CD8-positive, alpha-beta memory T cell (primary cell): ENCODE results near the gene ITGB3. TPM values are rescaled to one million over a fixed set of nuclear protein-coding genes. Genes with fewer than 3 reads are reported as not detected.

Source experiments
- CTCF ChIA-PET: fragments of 350-600 bp; sonication (Branson Sonifier 250); formaldehyde crosslinking; loops from one replicate; lab custom pipeline; 2021; ENCODE audit warnings: antibody characterized with exemption; lab: Charles Lee
- POLR2A ChIA-PET: fragments of 350-600 bp; sonication (Branson Sonifier 250); formaldehyde crosslinking; loops from one replicate; lab custom pipeline; 2021; ENCODE audit warnings: antibody characterized with exemption; lab: Charles Lee
- DNase-seq, 5 donors: peaks; one replicate each; pipeline versions ENCODE4 v3.0.0 to v3.0.0-alpha.2; 2020 to 2022; ENCODE audit warnings: mixed read lengths in 1 of 5
- H3K27ac ChIP-seq: one replicate; pipeline ENCODE4 v1.7.0; 2013; ENCODE audit warnings: low read depth, mild to moderate bottlenecking, low read length, moderate library complexity
- H3K27me3 ChIP-seq: 2 replicates; pipeline ENCODE4 v1.7.0; 2013; ENCODE audit warnings: low read length, mild to moderate bottlenecking; ENCODE audit not compliant: insufficient read depth, poor library complexity, severe bottlenecking
- H3K36me3 ChIP-seq: 2 replicates; pipeline ENCODE4 v1.7.0; 2013; ENCODE audit warnings: mild to moderate bottlenecking, low read length, moderate library complexity; ENCODE audit not compliant: insufficient read depth
- H3K4me1 ChIP-seq: 2 replicates; pipeline ENCODE4 v1.7.0; 2013; ENCODE audit warnings: mild to moderate bottlenecking, low read length, moderate library complexity; ENCODE audit not compliant: insufficient read depth
- H3K4me3 ChIP-seq: 2 replicates; pipeline ENCODE4 v1.7.0; 2013; ENCODE audit warnings: mild to moderate bottlenecking, low read length
- H3K9me3 ChIP-seq: 2 replicates; pipeline ENCODE4 v1.7.0; 2013; ENCODE audit warnings: mild to moderate bottlenecking, low read length
- H3K27ac Mint-ChIP-seq, 8 donors: one replicate each; pipeline ENCODE4 v1.8.0; 2020 to 2021; ENCODE audit warnings: mixed read lengths in 8 of 8, mild to moderate bottlenecking in 6 of 8, inconsistent platforms in 3 of 8, moderate library complexity in 3 of 8
- H3K27me3 Mint-ChIP-seq, 2 donors: one replicate each; pipeline ENCODE4 v1.8.0; 2020 to 2021; ENCODE audit warnings: mixed read lengths in 2 of 2, mild to moderate bottlenecking in 1 of 2, moderate library complexity in 1 of 2
- H3K36me3 Mint-ChIP-seq, 3 donors: one replicate each; pipeline ENCODE4 v1.8.0; 2020 to 2021; ENCODE audit warnings: mixed read lengths in 3 of 3, inconsistent platforms in 1 of 3, mild to moderate bottlenecking in 1 of 3
- H3K4me1 Mint-ChIP-seq, 3 donors: one replicate each; pipeline ENCODE4 v1.8.0; 2020 to 2021; ENCODE audit warnings: mixed read lengths in 3 of 3, inconsistent platforms in 1 of 3, mild to moderate bottlenecking in 1 of 3
- H3K4me3 Mint-ChIP-seq, 7 donors: one replicate each; pipeline ENCODE4 v1.8.0; 2020 to 2021; ENCODE audit warnings: mixed read lengths in 7 of 7, mild to moderate bottlenecking in 6 of 7, moderate library complexity in 4 of 7, inconsistent platforms in 2 of 7
- H3K9me3 Mint-ChIP-seq, 5 donors: one replicate each; pipeline ENCODE4 v1.8.0; 2020 to 2022; ENCODE audit warnings: mixed read lengths in 5 of 5, mild to moderate bottlenecking in 3 of 5, moderate library complexity in 2 of 5, inconsistent platforms in 1 of 5
- polyA plus RNA-seq: library from polyadenylated mRNA; unstranded; fragments of 300-500 nt; fragmentation: Illumina TruSeq; gene quantifications from one replicate; pipeline ENCODE4 v1.2.3, GENCODE V29; 2021
- total RNA-seq, 2 experiments: library from RNA; stranded (reverse); gene quantifications; one replicate each; pipeline ENCODE4 v1.2.3, GENCODE V29; 2021

ITGB3 gene
- total and polyA plus RNA-seq, 3 experiments from 2014 or later = 0.07 to 0.13 TPM; not detected in 1

DNA sequence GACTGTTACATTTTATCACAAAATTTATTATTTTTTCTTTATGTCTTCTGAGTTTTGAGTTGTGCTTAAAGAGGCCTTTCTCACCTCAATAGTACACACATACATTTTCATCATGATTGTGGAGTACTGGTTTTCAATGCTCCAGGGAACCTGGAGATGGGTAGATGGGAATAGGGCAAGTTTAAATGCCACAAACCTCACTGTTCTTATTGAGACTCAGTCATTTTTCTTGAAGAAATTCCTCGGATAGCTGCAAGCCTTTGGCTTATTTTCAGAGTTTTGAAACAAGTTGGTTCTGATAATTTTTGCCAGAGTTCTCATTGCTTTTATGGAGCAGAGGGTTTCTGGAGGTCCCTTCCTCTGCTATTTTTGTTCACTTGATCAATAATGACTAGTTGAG lies 105.0 kb downstream of the ITGB3 start:
- no peak overlapping the region for H3K27ac ChIP-seq
- H3K36me3 ChIP-seq = no peaks in the 10 kb centered on the region
- Mint-ChIP-seq H3K36me3 (peaks cover 0 to 5% (median 4%) of the 10 kb centered on the region in 3 donors), H3K27me3 (peaks cover 0 to 21% of the 10 kb centered on the region in 2 donors), H3K4me1 (no peaks in the 10 kb centered on the region), H3K9me3 (no peaks in the 10 kb centered on the region), H3K4me3 (no peak overlapping the region), H3K27ac (no peak overlapping the region)
- ChIA-PET CTCF (no interaction called here), POLR2A (no interaction called here)
- H3K4me1 ChIP-seq = no peaks in the 10 kb centered on the region
- no peaks in the 10 kb centered on the region for H3K27me3 ChIP-seq
- H3K9me3 ChIP-seq = no peaks in the 10 kb centered on the region
- H3K4me3 ChIP-seq = no peak overlapping the region
- DNase-seq = no peak

Other genes with a start within 250 kb of the ITGB3 start
- 100 to 1,000 TPM; 113 to 116 TPM for gene CDC27, start 64.5 kb upstream of the ITGB3 start, total RNA-seq
- gene CDC27, start 64.5 kb upstream of the ITGB3 start, polyA plus RNA-seq = 96.2 TPM
- not detected for gene MYL4, start 44.5 kb upstream of the ITGB3 start, total RNA-seq
- not detected for gene MYL4, start 44.5 kb upstream of the ITGB3 start, polyA plus RNA-seq
- 1 to 10 TPM; 4.0 to 4.8 TPM for gene EFCAB13, start 70.1 kb downstream of the ITGB3 start, total RNA-seq
- 1.4 TPM for gene EFCAB13, start 70.1 kb downstream of the ITGB3 start, polyA plus RNA-seq